Muscle of arm (tissue), 12 donors: ENCODE measurements around the gene ARHGEF11. TPM values are rescaled to one million over a fixed set of nuclear protein-coding genes. Genes with fewer than 3 reads are reported as not detected.
"Not testable (repeated sequence)": the region's sequence is repeated elsewhere in the genome, so short reads cannot be mapped to it uniquely, and the experiment has no call there.

Source experiments
- DNase-seq: peaks from one replicate; pipeline ENCODE4 v3.0.0-alpha.2; 2013
- polyA plus RNA-seq, 12 donors: library from polyadenylated mRNA; unstranded; fragments of 120-200 nt; gene quantifications; one replicate each; pipeline ENCODE4 v1.2.1, GENCODE V29; 2013; ENCODE audit not compliant: insufficient read length in 12 of 12

Gene ARHGEF11
- polyA plus RNA-seq, 12 donors: 18.3 to 29.1 (median 20.6) TPM; not detected in 1

DNA sequence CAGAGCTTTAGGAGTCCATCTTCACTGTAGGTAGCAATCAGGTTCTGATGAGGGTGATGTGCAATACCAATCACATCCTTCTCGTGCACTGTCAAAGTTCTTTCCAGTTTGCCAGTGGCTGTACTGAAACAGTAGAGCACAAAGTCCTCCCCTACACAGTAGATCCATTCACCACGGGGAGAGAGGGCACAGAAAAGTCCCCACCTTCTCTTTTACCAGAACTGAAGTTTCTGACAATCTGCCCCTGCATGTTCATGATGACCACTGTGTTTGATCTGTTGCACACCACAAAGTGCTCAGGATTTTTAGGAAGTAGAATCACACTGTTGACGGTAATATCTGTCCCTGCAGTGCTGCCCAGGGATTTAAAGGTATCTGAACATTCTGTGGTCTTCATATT is 13.7 kb upstream of the ARHGEF11 start:
- DNase-seq: not testable (repeated sequence)

DNA sequence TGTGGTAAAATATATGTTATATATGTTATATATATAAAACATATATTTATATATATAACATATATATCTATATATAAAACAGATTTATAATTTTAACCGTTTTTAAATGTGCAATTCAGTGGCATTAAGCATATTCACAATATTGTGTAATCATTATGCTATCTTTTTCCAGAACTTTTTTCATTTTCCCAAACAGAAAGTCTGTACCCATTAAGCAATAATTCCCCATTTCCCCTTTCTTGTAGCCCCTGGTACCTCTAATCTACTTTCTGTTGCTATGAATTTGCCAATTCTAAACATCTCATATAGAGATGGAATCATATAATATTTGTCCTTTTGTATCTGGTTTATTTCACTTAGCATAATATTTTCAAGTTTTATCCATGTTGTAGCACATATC is 10.7 kb upstream of the ARHGEF11 start:
- no peak for DNase-seq

DNA sequence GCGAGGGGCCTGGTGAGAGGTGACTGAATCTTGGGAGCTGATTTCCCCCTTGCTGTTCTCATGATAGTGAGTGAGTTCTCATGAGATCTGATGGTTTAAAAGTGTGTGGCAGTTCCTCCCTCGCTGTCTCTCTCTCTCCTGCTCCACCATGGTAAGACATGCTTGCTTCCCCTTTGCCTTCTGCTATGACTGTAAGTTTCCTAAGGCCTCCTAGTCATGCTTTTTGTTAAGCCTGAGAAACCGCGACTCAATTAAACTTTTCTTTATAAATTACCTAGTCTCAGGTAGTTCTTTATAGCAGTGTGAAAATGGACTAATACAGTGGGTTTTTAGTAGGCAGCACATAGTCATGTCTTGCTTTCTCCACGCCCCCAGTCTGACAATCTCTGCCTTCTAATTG is 10.2 kb upstream of the ARHGEF11 start:
- not testable (repeated sequence) for DNase-seq

DNA sequence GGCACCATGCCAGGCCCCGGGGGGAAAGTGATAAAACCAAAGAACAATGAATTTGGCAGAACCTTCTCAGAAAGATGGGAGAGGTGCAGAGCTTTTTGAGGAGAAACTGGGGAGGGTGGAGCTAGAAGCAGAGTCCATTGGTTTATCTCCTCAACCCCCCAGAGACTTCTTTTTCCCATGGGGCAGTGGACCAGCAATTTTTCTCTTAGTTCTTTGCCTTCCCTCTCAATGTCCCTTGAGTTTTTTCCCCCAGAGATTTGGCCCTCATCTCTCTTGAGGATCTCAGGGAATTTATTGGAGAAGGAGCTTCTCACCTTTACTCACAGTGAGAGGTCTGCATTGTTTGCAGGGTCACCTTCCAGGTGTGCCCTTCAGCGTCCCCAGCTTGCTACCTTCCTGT is 5.3 kb upstream of the ARHGEF11 start:
- no peak for DNase-seq

DNA sequence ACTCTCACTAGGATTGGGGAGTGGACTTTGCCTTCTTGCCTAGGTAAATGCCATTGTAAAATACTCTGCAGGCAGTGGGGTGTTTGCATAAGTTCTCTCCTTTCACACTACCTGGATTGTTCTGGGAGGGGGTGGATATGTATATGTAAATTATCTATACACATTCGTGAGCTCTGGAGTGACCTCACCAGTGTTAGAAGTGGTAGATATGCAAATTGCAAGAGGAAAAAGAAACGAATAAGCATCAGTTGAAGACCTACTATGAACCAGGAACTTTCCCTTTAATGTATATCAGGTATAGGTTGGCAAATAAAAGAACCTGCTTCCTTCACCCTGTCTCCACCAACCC is 1.5 kb upstream of the ARHGEF11 start:
- no peak for DNase-seq

DNA sequence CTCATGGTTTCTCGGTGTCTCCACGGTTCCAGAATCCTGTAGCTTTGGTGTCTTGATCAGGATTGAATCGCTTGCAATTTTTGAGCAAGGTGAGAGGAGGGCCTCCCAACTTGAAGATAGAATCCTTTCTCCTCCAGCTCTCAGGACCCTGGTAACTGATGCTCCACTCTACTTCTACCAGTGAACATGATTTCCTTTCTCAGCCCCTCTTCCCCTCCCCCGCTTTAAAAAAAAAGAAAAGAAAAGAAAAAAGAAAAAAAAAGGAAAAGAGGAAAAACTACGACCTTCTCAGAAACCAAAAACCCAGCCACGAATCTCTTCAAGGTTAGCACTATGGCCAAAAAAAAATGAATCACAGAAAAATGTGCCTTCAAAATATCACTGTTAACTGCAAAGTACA is 1.2 kb downstream of the ARHGEF11 start:
- DNase-seq: no peak

DNA sequence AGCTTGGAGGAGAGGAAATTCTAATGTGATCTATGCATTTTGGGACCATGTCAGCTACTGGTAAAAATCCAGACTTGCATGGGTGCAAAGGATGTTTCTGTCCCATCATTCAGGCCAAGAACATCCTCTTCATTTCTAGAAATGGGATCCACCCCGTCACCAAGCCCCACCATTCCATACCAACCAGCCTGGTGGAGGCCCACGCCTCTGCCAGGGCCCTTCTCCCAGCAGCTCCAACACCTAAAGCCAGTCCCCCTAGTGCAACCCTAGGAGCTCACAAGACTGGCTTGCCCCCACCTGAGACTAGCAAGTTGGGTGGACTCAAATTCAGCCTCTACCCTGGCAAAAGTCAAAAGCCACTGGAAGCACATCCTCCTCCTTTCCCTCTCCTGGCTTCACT is 1.9 kb downstream of the ARHGEF11 start:
- DNase-seq: no peak

DNA sequence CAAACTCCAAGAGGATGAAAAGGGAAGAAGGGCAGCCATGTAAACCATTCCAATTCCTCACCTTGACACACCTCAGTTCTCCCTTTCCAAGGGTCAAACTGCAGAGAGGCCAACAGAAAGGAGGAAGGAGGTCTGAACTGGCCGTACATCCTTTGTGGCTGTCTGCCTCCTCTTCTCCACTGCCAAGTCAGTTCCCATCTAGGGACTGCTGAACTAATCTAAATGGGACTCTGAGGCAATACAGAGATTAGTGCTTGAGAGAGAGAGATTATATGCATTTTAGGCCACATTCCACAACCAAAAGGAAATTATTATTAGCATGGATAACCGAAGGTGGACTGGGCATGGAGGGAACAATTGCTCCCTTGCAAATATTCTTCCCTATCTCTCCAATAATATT is 2.7 kb downstream of the ARHGEF11 start:
- no peak for DNase-seq

DNA sequence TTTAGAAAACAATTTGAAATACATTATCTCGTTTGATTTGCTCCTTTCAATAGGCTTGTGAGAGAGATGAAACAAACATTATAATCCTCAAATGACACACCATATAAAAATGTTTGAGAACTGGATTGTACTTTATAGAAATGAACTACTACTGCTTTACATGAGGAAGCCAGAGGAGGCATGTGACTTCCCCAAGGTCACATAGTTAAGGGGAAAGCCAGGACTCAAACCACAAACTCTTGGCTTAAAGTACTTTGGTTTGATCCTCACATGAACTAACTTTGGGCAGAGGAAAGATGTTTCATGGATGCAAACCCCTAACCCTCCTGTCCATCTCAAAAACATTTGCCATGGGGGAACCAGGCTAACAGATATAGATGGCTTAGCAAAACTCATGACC is 4.7 kb downstream of the ARHGEF11 start:
- no peak for DNase-seq

DNA sequence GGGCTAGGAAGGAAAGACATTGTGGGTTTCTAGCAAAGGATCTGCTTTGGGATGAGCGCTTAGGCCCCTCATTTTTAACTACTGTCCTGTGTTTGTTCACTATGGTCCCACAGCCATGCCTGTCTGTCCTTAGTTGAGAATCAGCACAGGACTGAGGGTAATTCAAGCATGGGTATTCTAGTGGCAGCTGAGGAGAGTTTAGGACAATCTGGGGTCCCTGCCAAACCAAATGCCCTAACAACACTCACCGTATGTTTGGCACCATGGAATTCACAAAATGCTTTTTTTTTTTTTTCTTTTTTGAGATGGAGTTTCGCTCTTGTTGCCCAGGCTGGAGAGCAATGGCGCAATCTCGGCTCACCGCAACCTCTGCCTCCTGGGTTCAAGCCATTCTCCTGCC is 10.4 kb downstream of the ARHGEF11 start:
- no peak for DNase-seq

DNA sequence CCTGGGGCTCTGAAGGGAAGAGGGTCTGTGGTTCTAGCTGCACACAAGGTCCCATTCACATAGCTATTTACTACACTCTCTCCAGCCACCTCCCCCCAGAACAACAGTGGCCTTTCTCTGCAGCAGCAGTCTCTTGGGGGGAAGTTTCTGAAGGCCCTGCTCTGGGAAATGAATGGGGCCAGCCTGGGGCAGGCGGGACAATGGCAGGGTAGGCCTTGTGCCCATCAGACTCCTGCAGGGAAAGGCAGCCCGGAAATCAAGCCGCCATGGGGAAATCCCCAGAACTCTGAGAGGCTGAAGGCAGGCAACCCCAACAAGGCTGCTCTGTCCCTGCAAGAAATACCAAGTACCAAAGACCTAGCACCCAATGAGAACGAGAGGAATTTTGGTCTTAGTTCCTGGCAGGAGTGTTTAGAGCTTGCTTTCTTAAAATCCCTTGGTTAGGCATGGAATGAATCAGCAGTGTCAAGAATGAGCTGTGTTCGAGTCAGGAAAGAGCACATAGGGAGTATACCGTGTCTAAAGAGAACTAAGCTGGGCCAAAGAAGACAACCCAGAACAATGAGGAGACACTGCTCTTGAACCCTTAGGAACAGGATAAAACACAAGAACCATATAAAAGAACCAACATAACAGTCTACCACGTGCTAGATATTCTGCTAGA is 11.3 kb downstream of the ARHGEF11 start:
- no peak for DNase-seq

DNA sequence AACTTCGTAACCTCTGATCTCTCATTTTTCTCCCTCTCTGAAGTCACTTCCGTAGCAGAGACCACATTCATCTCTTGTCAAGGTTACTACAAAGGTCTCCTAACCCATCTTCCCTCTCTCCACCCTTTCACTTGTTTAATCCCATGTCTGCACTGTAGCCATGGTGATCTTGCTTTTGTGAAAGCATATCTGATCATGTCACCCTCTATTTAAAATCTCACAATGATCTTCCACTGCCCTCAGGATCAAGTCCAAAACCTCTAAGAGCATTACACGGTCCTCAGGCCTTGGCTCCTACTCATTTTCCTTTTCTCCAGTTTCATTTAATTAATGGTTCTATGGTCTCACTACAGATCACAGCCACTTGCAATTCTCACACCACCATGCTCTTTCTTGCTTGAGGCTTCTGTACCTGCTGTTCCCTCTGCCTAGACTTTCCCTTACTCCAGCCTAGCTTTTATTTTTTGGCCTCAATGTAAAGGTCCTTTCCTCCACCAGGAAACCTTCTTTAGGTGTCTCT is 12.1 kb downstream of the ARHGEF11 start:
- no peak for DNase-seq

DNA sequence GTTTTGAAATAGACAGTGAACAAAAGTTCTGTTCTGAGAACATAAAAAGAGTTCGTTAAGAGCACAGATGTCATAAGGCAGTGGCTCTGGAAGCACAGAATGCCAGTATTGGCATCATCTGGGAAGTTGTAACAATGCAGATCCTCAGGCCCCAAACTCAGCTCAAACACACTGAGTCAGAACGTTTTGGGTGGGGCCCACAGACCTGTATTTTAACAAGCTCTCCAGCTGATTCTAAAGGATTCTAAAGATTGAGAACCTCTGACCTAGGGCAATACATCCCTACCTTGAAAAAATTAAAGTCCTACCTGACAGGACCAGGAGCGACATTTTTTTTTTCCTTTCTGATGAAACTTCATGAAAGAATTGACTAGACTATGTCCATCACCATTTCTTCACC is 13.2 kb downstream of the ARHGEF11 start:
- DNase-seq: no peak

DNA sequence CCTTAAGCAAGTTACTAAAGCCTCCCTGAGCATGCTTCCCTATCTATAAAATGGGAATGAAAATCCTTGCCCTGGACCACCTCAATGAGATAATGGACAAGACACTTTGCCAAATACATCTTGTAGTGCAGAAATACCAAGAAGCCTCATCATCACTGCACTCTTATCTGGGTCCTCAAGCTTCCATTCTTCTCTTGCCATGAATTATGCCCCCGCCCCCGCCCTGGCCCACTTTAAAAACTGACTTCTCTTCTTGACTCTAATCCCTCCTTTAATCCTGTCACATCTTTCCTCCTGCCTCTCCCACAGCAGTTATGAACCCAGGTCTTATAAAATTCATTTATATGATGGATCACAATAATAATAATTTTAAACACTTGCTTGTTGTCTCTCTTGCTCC is 14.8 kb downstream of the ARHGEF11 start:
- no peak for DNase-seq

DNA sequence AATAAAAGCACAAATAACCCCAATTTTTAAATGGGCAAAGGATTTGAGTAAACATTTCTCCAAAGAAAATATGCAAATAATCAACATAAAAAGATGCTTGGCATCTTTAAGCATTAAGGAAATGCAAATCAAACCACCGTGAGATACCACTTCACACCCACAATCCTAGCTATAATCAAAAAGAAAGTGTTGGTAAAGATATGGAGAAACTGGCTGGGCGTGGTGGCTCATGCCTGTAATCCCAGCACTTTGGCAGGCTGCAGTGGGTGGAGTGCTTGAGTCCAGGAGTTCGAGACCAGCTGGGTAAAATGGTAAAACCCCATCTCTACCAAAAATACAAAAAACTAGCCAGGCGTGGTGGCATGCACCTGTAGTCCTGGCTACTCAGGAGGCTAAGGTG is 16.9 kb downstream of the ARHGEF11 start:
- DNase-seq: no peak

DNA sequence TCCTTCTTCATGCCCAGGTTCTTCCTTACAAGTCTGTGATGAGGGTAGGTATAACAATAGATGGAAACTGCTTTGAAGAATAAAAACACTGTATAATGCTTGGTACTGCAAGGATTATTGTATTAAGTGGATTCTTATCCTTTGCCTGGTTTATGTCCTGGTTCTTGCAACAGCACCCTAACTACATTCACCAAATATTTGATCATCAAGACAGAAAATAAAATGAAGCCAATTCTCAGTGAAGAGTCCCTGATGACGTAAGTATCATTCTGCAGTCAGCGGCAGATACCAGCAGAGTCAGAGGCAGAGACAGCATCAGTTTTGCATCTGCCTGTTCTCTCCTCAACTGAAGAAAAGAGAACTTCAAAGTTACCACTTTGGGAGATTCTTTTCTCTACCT is 19.7 kb downstream of the ARHGEF11 start:
- DNase-seq: no peak

DNA sequence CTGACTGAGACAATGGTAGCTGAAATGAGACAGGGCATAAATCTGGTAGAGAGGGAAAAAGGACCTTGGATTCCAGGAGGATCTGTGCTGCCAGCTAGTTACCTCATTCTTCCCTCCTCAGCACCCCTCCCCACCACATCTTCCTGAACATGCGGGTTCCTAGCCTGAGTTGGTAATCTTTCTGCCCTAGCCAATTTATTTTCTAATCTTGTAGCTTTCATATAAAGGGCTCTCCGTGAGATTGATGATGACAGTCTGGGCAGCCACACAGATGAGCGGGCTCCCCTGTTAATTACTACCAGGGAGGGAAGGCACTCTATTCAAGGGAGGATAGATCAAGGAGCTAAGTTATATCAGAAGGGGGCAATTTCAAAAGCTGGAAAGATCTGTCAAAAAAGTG is 20.2 kb downstream of the ARHGEF11 start:
- no peak for DNase-seq

DNA sequence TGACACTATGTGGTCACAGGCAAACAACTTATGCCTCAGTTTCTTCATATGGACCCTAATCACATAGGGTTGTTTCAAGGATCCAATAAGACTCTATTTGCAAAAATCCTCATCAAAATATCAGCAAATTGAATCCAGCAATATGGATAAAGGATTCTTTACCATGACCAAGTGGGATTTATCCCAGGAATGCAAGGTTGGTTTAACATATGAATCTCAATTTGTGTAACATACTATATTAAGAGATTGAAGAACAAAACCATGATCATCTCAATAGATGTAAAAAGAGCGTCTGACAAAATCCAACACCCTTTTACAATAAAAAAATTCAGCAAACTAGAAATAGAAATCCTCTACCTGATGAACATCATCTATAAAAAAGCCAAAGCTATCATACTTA is 23.9 kb downstream of the ARHGEF11 start:
- no peak for DNase-seq

DNA sequence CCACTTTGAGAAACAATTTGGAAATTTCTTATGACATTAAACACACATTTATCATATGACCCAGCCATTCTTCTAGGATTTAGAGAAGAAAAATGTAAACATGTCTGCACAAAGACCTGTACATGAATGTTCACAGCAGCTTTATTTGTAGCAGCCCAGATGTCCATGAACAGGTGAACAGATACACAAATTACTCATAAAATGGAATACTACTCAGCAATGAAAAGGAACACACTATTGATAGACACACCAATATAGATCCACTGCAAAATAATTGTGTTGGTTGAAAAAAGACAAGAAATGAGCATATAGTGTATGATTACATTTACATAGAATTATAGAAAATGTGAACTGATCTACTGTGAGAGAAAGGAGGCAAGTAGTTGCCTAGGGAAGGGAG is 26.1 kb downstream of the ARHGEF11 start:
- no peak for DNase-seq

DNA sequence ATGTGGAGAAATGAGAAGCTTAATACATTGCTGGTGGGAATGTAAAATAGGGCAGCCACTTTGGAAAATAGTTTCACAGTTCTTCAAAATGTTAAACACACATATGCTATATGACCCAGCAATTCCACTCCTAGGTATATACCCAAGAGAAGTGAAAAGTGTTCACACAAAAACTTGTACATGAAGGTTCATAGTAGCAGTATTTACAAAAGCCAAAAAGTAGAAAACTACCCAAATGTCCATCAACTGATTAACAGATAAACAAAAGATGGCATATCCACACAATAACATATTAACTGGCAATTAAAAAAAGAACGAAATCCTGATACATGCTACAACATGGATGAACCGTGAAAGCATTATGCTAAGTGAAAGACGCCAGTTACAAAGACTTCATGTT is 33.7 kb downstream of the ARHGEF11 start:
- no peak for DNase-seq

DNA sequence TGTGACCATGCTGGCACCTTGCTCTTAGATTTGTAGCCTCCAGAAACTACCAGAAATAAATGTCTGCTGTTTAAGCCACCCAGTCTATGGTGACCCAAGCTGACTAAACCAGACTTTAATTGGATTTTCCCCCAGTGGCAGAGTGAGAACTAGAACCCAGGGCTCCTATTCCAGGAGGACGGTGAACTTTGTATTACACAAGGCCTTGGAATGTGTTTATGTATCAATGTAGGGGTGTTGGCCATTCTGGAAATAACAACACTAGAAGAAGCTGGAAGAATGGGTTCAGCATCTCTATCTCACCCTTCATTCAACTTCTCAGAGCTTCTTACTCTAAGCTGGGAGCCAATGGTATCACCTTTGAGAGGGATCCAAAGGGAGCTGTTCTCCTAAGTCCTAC is 37.0 kb downstream of the ARHGEF11 start:
- DNase-seq: no peak

DNA sequence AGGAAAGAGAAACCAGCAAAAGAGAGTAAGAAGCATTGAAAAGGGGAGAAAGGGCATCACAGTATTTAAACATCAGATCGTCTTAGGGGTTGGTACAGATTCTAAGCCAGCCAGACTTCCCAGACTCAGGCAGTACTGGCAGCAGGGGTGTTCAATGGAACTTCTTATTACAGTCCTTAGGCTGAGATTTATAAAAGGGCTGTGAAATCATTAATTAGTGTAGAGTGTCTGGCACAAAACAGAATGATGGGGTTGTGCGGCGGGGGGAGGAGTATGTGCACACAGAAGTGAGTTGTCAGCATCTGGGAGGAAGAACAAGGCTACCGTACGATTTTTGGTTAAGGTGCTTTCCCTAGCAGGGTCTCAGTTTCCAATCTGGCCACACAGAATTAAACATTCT is 38.2 kb downstream of the ARHGEF11 start:
- DNase-seq: no peak

DNA sequence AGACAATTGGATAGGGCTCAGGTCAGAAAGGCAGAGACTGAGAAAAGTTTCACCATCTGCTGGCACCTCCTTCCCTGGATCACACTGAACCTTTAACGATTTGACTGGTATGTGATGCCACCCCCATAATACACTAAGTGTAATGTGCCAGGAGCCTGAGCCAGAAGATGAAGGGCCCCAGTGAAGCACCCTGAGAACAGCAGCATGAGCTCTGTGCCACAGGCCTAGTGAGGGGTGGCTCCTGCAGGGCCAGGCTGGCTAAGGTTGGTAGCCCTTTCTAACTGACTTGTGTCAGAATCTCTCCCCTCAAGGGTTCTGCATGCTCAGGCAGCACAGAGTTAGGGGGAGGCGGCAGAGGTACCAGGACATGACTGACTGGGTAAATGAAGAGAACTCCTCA is 38.9 kb downstream of the ARHGEF11 start:
- DNase-seq: no peak

DNA sequence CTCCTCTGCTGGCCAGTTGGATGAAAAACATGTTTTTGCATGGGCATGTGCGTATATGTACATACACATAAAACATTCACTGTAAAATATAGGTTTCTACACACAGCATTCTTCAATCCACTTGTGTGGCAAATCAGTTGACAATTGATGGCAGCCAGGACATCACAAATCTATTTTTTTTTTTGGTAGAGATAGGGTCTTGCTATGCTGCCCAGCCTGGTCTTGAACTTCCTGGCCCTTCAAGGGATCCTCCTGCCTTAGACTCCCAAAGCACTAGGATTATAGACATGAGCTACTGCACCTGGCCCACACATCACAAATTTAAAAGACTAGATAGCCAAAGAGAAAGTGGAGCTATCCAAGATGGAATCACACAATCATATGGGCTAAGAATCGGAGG is 39.6 kb downstream of the ARHGEF11 start:
- no peak for DNase-seq

DNA sequence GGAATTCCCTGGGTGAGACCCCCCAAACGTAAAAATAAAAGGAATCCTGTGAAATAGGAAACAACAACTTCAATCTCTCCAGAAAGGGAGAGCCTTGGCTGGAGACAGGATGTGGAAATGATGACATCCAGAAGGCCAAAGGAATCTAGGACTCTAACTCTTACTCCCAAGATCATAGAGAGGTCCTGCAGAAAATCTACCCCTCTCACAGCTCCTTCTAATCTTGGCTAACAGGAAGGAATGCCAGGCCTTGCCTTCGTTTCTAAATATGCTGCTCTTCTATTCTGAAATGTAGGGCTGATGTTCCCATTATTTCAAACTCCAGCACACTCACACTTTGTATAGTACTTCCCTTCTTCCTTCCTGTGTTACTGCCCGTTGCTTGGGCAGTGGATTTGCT is 40.7 kb downstream of the ARHGEF11 start:
- no peak for DNase-seq
